HCT116 (cell line): ENCODE measurements around the gene SLC5A3. TPM values are rescaled to one million over a fixed set of nuclear protein-coding genes. Genes with fewer than 3 reads are reported as not detected.

Experiments used
- ATAC-seq: fragments of 200-7000 bp; cut with Tn5 transposase; 2 replicates; pipeline ENCODE4 v1.9.1; 2020; ENCODE audit warnings: mild to moderate bottlenecking, moderate library complexity
- BruUV-seq: library from RNA; stranded (reverse); fragments of 400-500 nt; replicated peaks from 2 replicates; lab custom pipeline; 2021; lab: Mats Ljungman, UMichigan
- CTCF ChIA-PET: fragments of 300-600 bp; sonication (Branson Sonifier 250); formaldehyde crosslinking; loops from one replicate; lab custom pipeline; 2021; ENCODE audit warnings: antibody characterized with exemption; lab: Charles Lee
- POLR2A ChIA-PET: fragments of 300-600, 350-600 bp; sonication (Branson Sonifier 250); formaldehyde crosslinking; loops from one replicate; lab custom pipeline; 2021; ENCODE audit warnings: antibody characterized with exemption; lab: Charles Lee
- RAD21 ChIA-PET, 2 experiments: fragments of 300-600 bp; sonication (Branson Sonifier 250); formaldehyde crosslinking; loops; one replicate each; lab custom pipeline; 2023; ENCODE audit warnings: low total read pairs in 2 of 2; ENCODE audit not compliant: uncharacterized antibody in 2 of 2, unreplicated experiment in 2 of 2, low non-redundant PET in 1 of 2; lab: Charles Lee
- DNase-seq: peaks from one replicate; pipeline ENCODE4 v3.0.0-alpha.2; 2010; ENCODE audit warnings: low read depth, low spot score
- H2AFZ ChIP-seq: fragments of 200-600 bp; shearing (Covaris generic), sonication (generic); 2 replicates; pipeline ENCODE4 v1.6.1; 2017; ENCODE audit warnings: low read depth, mixed run types, mixed read lengths, antibody characterized with exemption, low read length; ENCODE audit not compliant: poor library complexity, severe bottlenecking
- H3K27ac ChIP-seq: 2 replicates; pipeline ENCODE4 v1.5.1; 2012; ENCODE audit warnings: low read depth, low read length
- H3K27me3 ChIP-seq: fragments of 200-600 bp; sonication (generic); 2 replicates; pipeline ENCODE4 v1.6.1; 2016; ENCODE audit warnings: mixed run types, low read length, mixed read lengths; ENCODE audit not compliant: insufficient read depth
- H3K36me3 ChIP-seq, 2 experiments: fragments of 200-500 bp in 1 of 2; fragments of 200-600 bp in 1 of 2; sonication (Bioruptor generic) in 1 of 2; sonication (generic) in 1 of 2; 2 replicates each; pipeline versions ENCODE4 v1.5.1 to v1.6.1; 2014 to 2016; ENCODE audit warnings: low read length in 2 of 2, inconsistent platforms in 1 of 2, mixed read lengths in 1 of 2, mixed run types in 1 of 2; ENCODE audit not compliant: insufficient read depth in 2 of 2, control insufficient read depth in 1 of 2
- H3K4me1 ChIP-seq, 2 experiments: fragments of 200-600 bp in 1 of 2; sonication (generic) in 1 of 2; 2 replicates each; pipeline versions ENCODE4 v1.5.1 to v1.6.1; 2012 to 2017; ENCODE audit warnings: low read length in 2 of 2, inconsistent platforms in 1 of 2, mild to moderate bottlenecking in 1 of 2, mixed read lengths in 1 of 2, mixed run types in 1 of 2, moderate library complexity in 1 of 2; ENCODE audit not compliant: insufficient read depth in 2 of 2, control insufficient read depth in 1 of 2
- H3K4me2 ChIP-seq: fragments of 200-600 bp; sonication (generic); 2 replicates; pipeline ENCODE4 v1.6.1; 2017; ENCODE audit warnings: mixed run types, low read length, mixed read lengths
- H3K4me3 ChIP-seq, 2 experiments: fragments of 200-600 bp in 1 of 2; sonication (generic) in 1 of 2; replicated peaks in 1 of 2; 2 replicates each; pipeline ENCODE4 v1.5.1; 2011 to 2016; ENCODE audit warnings: low read length in 2 of 2, control low read depth in 1 of 2, low read depth in 1 of 2, mild to moderate bottlenecking in 1 of 2, mixed read lengths in 1 of 2, mixed run types in 1 of 2
- H3K79me2 ChIP-seq: fragments of 200-600 bp; sonication (generic); 2 replicates; pipeline ENCODE4 v1.6.1; 2017; ENCODE audit warnings: mild to moderate bottlenecking, mixed run types, low read length, moderate library complexity, mixed read lengths; ENCODE audit not compliant: insufficient read depth
- H3K9ac ChIP-seq: fragments of 200-600 bp; sonication (generic); 2 replicates; pipeline ENCODE4 v1.6.1; 2016; ENCODE audit warnings: low read length, mixed read lengths
- H3K9me2 ChIP-seq: fragments of 200-600 bp; sonication (generic), shearing (Covaris generic); 2 replicates; pipeline ENCODE4 v1.6.1; 2017; ENCODE audit warnings: mixed run types, mild to moderate bottlenecking, moderate library complexity; ENCODE audit not compliant: insufficient read depth
- H3K9me3 ChIP-seq, 2 experiments: fragments of 200-500 bp in 1 of 2; fragments of 200-600 bp in 1 of 2; sonication (Bioruptor generic) in 1 of 2; sonication (generic) in 1 of 2; 2 replicates each; pipeline ENCODE4 v1.6.1; 2014 to 2017; ENCODE audit warnings: low read length in 2 of 2, mixed read lengths in 2 of 2, inconsistent platforms in 1 of 2, low read depth in 1 of 2, mild to moderate bottlenecking in 1 of 2, mixed run types in 1 of 2, moderate library complexity in 1 of 2; ENCODE audit not compliant: control insufficient read depth in 1 of 2, insufficient read depth in 1 of 2
- H4K20me1 ChIP-seq: fragments of 200-600 bp; sonication (generic), shearing (Covaris generic); 2 replicates; pipeline ENCODE4 v1.6.1; 2017; ENCODE audit warnings: mixed run types, mild to moderate bottlenecking, moderate library complexity; ENCODE audit not compliant: insufficient read depth
- CBX3 ChIP-seq: IDR thresholded peaks from 2 replicates; pipeline ENCODE4 v1.6.1; 2012; ENCODE audit warnings: low read depth
- CEBPB ChIP-seq: IDR thresholded peaks from 2 replicates; pipeline ENCODE4 v1.6.1; 2012; ENCODE audit warnings: low read depth
- CTCF ChIP-seq, 3 experiments: fragments of 200-600 bp in 1 of 3; sonication (generic) in 1 of 3; IDR thresholded peaks in 2 of 3; conservative IDR thresholded peaks in 1 of 3; 2 replicates each; pipeline ENCODE4 v1.5.1; 2012 to 2017; ENCODE audit warnings: low read depth in 2 of 3, low read length in 2 of 3, antibody characterized with exemption in 1 of 3, borderline replicate concordance in 1 of 3, control low read depth in 1 of 3, mild to moderate bottlenecking in 1 of 3, mixed read lengths in 1 of 3, mixed run types in 1 of 3, moderate library complexity in 1 of 3; ENCODE audit not compliant: insufficient read depth in 1 of 3
- ELF1 ChIP-seq: IDR thresholded peaks from 2 replicates; pipeline ENCODE4 v1.6.1; 2012; ENCODE audit warnings: low read depth, borderline replicate concordance
- EZH2 ChIP-seq: fragments of 200-600 bp; sonication (generic); IDR thresholded peaks from 2 replicates; pipeline ENCODE4 v1.6.1; 2017; ENCODE audit warnings: antibody characterized with exemption, mixed run types
- EZH2phosphoT487 ChIP-seq: fragments of 200-600 bp; IDR thresholded peaks from 2 replicates; pipeline ENCODE4 v1.6.1; 2018; ENCODE audit warnings: antibody characterized with exemption, borderline replicate concordance
- FOSL1 ChIP-seq: IDR thresholded peaks from 2 replicates; pipeline ENCODE4 v1.6.1; 2012; ENCODE audit warnings: low read depth
- JUND ChIP-seq: IDR thresholded peaks from 2 replicates; pipeline ENCODE4 v1.6.1; 2012
- MAX ChIP-seq: IDR thresholded peaks from 2 replicates; pipeline ENCODE4 v1.6.1; 2012
- POLR2AphosphoS5 ChIP-seq: IDR thresholded peaks from 2 replicates; pipeline ENCODE4 v1.6.1; 2011; ENCODE audit warnings: mild to moderate bottlenecking, low read depth, low read length, moderate library complexity
- SIN3A ChIP-seq: IDR thresholded peaks from 2 replicates; pipeline ENCODE4 v1.6.1; 2012; ENCODE audit warnings: low read depth
- SP1 ChIP-seq: IDR thresholded peaks from 2 replicates; pipeline ENCODE4 v1.6.1; 2012; ENCODE audit warnings: low read depth
- SRF ChIP-seq: IDR thresholded peaks from 2 replicates; pipeline ENCODE4 v1.6.1; 2012; ENCODE audit warnings: low read depth
- YY1 ChIP-seq: IDR thresholded peaks from 2 replicates; pipeline ENCODE4 v1.6.1; 2011; ENCODE audit warnings: low read length, low read depth, moderate library complexity, mild to moderate bottlenecking; ENCODE audit not compliant: insufficient replicate concordance; ENCODE audit errors: extremely low read depth
- ZFX ChIP-seq: fragments of 450-650 bp; IDR thresholded peaks from 2 replicates; pipeline ENCODE4 v1.6.1; 2017
- ZNF274 ChIP-seq: fragments of 200-500 bp; sonication (Bioruptor generic); IDR thresholded peaks from 2 replicates; pipeline ENCODE4 v1.6.1; 2014; ENCODE audit warnings: mild to moderate bottlenecking, low read depth, low read length, inconsistent platforms
- intact Hi-C: fragments of 100-400 bp; cut with micrococcal nuclease; formaldehyde crosslinking; loops from 2 replicates; pipeline ENCODE4 v1.10.0; 2022
- total RNA-seq: library from RNA; stranded (reverse); gene quantifications from one replicate; pipeline ENCODE4 v1.2.1, GENCODE V29; 2021; ENCODE audit not compliant: unreplicated experiment
- TF ChIP-seq, protein P1 (sequence below): IDR thresholded peaks from 2 replicates; pipeline ENCODE4 v1.6.1; 2012
- TF ChIP-seq, protein P2 (sequence below): IDR thresholded peaks from 2 replicates; pipeline ENCODE4 v1.6.1; 2011; ENCODE audit warnings: mild to moderate bottlenecking, low read length, moderate library complexity; ENCODE audit not compliant: insufficient replicate concordance; ENCODE audit errors: extremely low read depth

Gene SLC5A3
- total RNA-seq, 1 experiment from 2014 or later: 11.8 TPM

DNA sequence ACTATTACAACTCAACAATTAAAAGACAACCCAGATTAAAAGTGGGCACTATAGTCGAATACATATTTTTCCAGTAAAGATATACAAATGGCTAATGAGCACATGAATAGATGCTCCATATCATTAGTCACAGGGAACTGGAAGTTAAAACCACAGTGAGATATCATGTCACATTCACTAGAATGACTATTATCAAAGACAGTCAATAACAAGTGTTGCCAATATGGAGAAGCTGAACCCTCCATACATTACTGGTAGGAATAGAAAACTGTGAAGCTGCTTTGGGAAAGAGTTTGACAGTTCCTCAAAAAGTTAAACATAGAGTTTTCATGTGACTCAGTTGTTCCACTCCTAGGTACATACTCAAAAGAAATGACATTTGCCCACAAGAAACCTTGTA, 30.6 kb upstream of the SLC5A3 start:
- no peaks in the 10 kb centered on the region for H3K27me3 ChIP-seq
- POLR2A ChIA-PET: no interaction called here
- H3K4me1 ChIP-seq: peaks cover 0 to under 1% of the 10 kb centered on the region in 2 experiments; a peak in 1 of 4 replicates
- RAD21 ChIA-PET: no interaction called here
- TF ChIP-seq POLR2AphosphoS5 (no peak), JUND (no peak), EZH2phosphoT487 (no peak)
- TF ChIP-seq, all 23 proteins: peak for 0
- Histone ChIP-seq H4K20me1 (no peaks in the 10 kb centered on the region), H3K27ac (no peak overlapping the region), H3K36me3 (no peaks in the 10 kb centered on the region), H2AFZ (no peak overlapping the region), H3K9me2 (no peaks in the 10 kb centered on the region), H3K4me3 (no peak overlapping the region), H3K4me2 (no peak overlapping the region), H3K9me3 (no peaks in the 10 kb centered on the region), H3K9ac (no peak overlapping the region), H3K79me2 (no peaks in the 10 kb centered on the region)
- BruUV-seq: no TSS peak
- ATAC-seq: no peak
- intact Hi-C loops: no loop called here
- no peak for DNase-seq
- CTCF ChIA-PET: no interaction called here

- H3K9ac ChIP-seq: no peak overlapping the region
- RAD21 ChIA-PET: no interaction called here
- no peak overlapping the region for H3K4me3 ChIP-seq
- no peaks in the 10 kb centered on the region for H3K9me2 ChIP-seq
- TF ChIP-seq JUND (no peak), SP1 (no peak), SIN3A (no peak), ZFX (no peak), ELF1 (no peak), CBX3 (no peak), CEBPB (no peak), POLR2AphosphoS5 (no peak), EZH2phosphoT487 (no peak), EZH2 (no peak), MAX (no peak), YY1 (no peak), CTCF (IDR thresholded peaks at IDR 0.05 in 2 of 3, conservative IDR thresholded peaks at IDR 0.05 in 1 of 3; ENCODE audit: borderline replicate concordance in 1 of 3, insufficient read depth in 1 of 3, low read depth in 2 of 3, low read length in 2 of 3) (no peak), FOSL1 (no peak), ZNF274 (no peak), SRF (no peak)
- TF ChIP-seq, protein P1, sequence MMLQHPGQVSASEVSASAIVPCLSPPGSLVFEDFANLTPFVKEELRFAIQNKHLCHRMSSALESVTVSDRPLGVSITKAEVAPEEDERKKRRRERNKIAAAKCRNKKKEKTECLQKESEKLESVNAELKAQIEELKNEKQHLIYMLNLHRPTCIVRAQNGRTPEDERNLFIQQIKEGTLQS: no peak
- TF ChIP-seq, protein P2, sequence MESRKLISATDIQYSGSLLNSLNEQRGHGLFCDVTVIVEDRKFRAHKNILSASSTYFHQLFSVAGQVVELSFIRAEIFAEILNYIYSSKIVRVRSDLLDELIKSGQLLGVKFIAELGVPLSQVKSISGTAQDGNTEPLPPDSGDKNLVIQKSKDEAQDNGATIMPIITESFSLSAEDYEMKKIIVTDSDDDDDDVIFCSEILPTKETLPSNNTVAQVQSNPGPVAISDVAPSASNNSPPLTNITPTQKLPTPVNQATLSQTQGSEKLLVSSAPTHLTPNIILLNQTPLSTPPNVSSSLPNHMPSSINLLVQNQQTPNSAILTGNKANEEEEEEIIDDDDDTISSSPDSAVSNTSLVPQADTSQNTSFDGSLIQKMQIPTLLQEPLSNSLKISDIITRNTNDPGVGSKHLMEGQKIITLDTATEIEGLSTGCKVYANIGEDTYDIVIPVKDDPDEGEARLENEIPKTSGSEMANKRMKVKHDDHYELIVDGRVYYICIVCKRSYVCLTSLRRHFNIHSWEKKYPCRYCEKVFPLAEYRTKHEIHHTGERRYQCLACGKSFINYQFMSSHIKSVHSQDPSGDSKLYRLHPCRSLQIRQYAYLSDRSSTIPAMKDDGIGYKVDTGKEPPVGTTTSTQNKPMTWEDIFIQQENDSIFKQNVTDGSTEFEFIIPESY: no peak
- CTCF ChIA-PET: no interaction called here
- no peaks in the 10 kb centered on the region for H3K4me1 ChIP-seq
- intact Hi-C loops: no loop called here
- H3K79me2 ChIP-seq: no peaks in the 10 kb centered on the region
- H3K36me3 ChIP-seq: no peaks in the 10 kb centered on the region
- no peak for ATAC-seq
- no TSS peak for BruUV-seq
- H4K20me1 ChIP-seq: no peaks in the 10 kb centered on the region
- no peak overlapping the region for H3K27ac ChIP-seq
- no peaks in the 10 kb centered on the region for H3K27me3 ChIP-seq
- DNase-seq: no peak
- H2AFZ ChIP-seq: no peak overlapping the region
- POLR2A ChIA-PET: no interaction called here
- no peak overlapping the region for H3K4me2 ChIP-seq
- no peaks in the 10 kb centered on the region for H3K9me3 ChIP-seq
Measured at GRCh38 chr21:34043333-34043732, 30.0 kb upstream of the SLC5A3 start.
